SKM-1 (cell line): ENCODE measurements around the gene RHOA.
A peak's percentile ranks its signal among the peaks of the same experiment; 100 is the strongest.

Experiments
- DNase-seq: peaks from one replicate; lab custom pipeline; 2025; ENCODE audit not compliant: unreplicated experiment; lab: John Stamatoyannopoulos, UW

The RHOA gene

DNA sequence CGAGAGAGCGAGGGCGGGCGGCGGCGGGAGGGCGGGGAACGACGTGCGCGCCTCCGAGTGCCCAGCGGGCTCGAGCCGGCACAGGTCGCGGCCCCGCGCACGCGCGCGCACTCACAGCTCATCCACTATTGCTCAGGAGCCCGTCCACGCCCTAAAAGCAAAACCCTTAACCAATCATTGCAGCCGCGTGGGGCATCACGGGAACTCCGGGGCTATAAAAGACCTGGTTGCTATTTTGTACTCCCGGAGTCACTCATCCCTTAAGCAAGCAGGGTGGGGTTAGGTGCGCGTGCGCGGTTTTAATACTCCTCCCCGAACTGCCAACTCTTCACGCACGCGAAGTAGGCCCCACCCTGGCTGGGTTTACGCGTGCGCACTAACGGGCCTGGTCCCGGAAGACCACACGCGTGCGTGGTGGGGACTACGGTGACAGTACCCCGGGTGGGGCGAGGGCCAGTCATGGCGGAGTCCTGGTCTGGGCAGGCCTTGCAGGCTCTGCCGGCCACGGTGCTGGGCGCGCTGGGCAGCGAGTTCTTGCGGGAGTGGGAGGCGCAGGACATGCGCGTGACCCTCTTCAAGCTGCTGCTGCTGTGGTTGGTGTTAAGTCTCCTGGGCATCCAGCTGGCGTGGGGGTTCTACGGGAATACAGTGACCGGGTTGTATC lies at the start of gene RHOA, which contains the start of gene TCTA:
RHOA (minus strand) TSS at position 9 of the 664 bp plus-strand sequence. CDS start 36,387 bp downstream, outside the sequence.
TCTA (plus strand) TSS at position 456 of the 664 bp plus-strand sequence; CDS start at position 460, 4 bp downstream.
- peak; percentile 99 for DNase-seq

DNA sequence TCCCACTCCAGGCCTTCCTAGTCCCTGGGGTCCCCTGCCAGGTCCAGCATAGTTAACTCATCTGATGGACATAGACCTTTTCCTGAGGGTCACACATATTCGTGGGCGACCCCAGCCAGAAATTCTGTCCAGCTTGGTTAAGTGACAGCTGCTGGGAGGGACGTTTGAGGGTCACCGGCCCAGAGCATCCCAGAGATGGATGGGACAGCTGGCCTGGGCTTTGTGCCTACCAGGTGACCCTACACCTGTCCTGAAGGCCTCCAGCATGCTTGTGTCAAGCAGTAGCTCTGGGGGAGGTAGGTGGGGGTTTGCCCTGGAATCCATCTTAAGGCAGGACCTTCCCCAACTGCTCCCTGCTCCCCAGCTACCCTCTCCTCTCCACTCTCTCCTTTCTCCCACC lies 49.2 kb upstream of the RHOA start:
- no peak for DNase-seq

DNA sequence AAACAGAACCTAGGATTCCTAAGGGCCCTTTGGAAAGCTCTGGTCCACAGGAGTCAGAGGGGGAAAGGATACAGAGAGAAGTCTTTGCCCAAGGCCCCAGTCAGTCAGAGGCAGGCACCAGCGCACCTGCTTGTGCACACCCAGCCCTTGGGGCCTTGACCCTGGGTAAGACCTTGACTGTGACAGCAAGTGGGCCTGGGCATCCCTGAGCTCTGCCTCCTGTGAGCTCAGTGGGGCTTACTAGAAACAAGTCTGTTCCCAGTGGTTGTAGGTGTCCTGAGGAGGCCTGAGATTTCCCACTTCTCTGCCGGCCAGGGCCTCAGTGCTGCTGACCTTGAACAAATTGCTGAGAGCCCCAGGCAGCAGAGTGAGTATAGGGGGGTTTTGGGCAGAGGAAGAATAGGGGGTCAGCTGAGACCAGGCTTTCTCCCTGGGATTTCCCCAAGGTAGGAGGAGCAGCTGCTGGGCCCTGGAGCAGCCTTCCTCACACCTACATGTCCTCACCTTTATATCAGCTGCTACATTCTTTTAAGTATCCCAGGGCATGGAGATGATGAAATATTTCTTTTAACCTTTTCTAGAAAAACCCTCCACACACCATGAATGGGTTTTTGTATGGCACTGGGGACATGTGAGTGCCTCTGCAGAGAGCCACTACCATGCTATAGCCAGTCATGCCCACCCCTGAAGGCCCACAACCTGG lies 48.6 kb upstream of the RHOA start:
- no peak for DNase-seq

DNA sequence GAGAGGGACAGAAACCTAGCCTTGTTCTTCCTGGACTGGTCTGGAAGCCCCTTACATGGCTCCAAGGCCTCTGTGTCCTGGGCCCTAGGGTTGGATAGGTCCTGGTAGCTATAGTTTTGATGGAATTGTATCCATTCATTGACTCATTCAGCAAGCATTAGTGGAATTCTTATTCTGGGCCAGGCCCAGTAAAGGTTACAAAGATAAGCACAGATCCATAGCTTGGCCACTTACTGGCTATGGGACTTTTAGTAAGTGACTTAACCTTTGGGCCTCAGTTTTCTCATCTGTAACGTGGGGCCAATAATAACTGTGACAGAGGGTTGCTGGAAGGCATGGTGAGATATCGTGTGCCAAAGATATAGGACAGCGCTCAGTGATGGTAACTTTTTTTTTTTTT lies 44.7 kb upstream of the RHOA start:
- DNase-seq, result no peak

DNA sequence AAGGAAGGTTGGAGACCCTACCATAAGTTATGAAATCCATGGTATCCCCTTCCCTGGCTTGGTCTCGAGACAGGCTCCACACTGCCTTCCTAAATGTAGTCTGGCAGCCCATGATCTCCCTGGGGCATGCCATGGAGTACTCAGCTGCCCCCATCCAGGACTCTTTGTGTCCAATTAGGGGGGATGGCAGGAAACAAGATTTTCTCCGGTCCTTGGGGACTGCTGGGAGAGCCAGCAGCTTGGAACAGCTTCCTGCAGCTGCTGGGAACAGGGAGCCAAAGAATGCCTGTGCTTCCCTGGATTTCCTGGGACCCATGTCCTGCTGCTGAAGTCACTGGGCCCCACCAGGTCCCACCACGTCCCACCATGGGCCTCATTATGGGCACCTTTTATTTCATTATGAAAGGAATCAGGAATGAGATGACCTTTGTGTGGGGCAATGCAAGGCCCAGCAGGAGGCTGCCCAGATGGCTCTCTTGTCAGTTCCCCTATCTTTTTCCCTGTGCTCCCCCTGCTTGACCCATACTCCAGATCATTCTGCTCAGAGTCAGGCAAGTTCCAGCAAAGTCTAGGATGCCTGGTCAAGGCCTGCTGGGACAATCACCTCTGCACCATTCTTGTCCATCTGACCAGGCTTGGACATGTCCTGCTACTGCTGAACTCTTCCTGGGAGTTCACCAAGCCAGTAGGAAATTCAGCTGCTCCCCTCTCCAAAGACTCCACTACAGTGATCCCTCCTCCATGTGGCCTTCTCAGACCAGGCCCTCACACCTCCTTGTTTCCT lies 43.3 kb upstream of the RHOA start:
- no peak for DNase-seq

DNA sequence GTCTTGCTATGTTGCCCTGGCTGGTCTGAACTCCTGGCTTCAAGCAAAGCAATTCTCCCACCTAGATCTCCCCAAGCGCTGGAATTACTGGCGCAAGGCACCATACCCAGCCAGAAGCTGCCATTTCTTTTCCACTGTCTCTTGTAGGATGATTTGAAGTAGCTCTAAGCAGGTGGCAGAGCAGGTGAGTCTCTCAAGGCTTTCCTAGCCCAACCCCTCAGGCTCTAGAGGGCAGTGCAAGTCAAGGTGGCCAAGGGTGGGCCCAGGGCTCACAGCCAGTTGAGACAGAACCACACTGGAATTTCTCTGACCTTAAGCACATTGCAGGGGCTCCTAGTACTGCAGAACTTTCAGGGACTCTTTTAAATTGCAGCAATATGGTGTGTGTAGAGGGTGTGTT lies 42.7 kb upstream of the RHOA start:
- DNase-seq, result no peak

DNA sequence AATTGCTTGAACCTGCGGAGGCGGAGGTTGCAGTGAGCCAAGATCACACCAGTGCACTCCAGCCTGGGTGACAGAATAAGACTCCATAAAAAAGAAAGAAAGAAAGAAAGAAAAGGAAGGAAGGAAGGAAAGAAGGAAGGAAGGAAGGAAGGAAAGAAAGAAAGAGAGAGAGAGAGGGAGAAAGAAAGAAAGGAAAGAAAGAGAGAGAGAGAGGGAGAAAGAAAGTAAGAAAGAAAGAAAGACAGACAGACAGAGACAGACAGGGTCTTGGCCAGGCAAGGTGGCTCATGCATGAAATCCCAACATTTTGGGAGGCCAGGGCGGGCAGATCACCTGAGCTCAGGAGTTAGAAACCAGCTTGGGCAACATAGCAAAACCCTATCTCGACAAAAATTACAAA lies 41.8 kb upstream of the RHOA start:
- no peak for DNase-seq

DNA sequence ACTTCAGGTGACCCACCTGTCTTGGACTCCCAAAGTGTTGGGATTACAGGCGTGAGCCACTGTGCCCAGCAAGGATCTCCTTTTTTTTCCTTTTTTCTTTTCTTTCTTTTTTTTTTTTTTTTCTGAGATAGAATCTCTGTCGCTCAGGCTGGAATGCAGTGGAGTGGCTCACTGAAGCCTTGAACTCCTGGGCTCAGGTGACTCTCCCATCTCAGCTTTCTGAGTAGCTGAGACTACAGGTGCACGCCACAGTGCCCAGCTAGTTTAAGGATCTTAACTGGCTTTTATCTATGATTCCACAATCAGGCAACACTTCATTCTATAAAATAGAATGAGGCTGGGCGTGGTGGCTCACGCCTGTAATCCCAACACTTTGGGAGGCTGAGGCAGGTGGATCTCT lies 33.6 kb upstream of the RHOA start:
- DNase-seq, result no peak

DNA sequence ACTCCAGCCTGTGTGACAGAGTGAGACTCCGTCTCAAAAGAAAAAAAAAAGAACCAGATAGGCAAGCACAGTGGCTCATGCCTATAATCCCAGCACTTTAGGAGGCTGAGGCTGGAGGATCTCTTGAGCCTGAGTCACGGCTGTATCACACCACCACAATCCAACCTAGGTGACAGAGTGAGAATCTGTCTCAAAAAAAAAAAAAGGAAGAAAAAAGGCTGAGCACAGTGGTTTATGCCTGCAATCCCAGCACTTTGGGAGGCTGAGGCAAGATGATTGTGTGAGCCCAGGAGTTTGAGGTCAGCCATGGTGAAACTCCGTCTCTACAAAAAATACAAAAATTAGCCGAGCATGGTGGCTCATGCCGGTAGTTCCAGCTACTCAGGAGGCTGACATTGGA lies 23.0 kb upstream of the RHOA start:
- no peak for DNase-seq

DNA sequence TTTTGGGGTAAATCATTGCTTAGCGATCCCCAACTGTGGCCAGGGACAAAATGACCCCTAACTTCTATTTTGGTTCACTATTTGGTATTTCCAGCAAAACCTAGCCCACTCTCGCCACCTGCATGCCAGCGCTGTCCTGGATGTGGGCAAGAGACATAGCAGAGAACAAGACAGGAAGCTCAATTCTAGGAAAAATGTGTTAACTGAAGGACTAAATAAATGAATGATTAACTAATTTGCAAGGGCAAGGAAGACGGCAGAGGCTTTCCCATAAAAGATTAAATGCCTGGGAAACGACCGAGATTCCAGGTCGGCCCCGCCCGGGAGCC lies 16.9 kb upstream of the RHOA start:
- no peak for DNase-seq

DNA sequence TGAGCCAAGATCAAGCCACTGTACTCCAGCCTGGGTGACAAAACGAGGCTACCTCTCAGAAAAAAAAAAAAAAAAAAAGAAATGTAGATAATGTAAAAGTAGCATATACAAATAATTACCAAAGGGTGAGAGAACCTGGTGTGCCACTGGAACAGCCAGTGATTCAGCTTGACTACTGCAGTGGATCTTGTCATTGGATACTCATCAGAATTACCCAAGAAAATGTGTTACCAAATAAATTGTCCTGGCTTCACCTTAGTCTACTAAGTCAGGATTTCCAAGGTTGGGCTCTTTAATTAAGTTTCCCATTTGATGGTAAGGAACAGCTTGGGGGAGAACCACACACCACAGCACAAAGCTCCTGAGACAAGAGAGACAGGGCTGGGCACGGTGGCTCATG lies 15.8 kb upstream of the RHOA start:
- DNase-seq, result no peak

DNA sequence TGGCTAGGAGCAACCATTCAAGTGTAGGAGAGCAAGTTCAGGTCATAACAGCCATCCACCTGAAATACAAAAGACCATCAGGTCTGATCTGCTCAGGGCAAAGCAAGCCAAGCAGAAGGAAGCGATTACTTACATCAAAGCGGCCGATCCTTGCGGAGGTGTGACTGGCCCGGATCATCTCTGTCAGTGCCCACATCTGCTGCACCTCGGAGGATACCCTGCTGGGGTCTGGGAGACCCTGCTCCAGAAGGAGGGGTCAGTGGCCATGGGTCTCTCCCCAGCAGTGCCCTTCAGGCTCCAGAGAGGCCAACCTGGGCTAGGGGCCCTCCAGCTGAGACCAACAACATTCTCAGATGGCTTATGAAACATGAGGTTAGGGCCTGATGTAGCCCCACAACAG lies 13.0 kb upstream of the RHOA start:
- DNase-seq, result no peak

DNA sequence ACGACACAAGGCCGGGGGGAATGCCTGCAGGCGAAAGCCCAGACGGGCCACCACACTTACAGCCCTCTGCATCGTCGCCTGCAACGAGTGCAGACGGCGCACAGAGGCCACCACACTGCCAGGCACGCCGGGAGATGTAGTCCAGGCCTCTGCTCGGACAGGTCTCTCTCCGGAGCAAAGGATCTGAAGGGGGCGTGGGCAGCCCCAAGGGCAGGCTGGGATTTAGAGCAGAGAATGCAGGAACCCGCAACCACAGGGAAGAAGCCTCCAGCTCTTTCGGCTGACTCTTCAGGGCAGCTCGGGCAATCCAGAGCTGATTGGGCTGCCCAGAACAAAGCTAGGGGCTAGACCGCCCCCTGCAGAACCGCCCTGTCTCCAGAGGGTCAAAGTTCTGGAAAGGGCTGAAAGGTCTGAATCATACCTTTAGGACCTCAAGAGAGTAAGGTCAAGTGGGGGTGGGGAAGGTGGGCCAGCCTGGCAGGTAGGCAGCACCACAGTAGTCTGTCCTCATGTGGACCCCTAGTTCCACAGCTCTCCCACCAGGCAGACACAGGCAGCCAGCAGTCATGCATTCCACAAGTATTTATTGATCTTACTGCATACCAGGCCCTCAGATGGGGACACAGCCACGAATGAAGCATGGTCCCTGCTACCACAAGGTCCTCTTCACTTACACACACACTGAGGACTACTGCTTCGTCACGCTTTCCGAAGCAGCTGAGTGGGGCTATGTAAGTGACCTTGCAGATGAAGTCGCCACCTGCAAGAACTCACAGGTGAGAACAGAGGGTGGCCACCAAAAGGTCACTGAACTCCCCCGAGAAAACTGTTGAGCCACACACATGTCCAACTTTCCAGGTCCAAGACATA lies 10.8 kb upstream of the RHOA start, which contains the start of gene AMT:
AMT (minus strand) TSS at position 95 of the 870 bp plus-strand sequence; CDS start at position 72, 23 bp downstream.
- DNase-seq, result no peak

DNA sequence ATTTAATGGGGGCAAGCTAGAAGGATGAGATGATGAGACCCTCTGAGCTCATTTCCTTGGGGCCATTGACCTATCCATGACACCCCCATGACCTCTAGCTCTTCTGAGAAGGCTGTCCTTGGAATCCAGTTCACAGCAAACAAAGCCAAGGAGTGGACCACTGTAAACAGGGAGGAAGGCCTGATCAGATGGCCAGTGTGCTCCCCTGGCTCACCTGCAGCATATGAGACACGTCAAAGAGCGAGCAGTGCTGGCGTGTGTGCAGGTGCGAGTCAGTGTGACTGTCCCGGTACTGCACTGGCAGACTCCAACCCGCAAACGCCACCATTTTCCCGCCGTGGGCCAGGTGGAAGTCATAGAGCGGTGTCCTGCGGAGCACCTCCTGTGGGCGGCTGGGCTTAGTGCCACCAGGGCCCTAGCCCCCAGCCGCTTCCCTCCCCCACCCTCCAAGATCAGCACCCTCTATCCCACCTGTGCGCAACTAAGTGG lies 10.2 kb upstream of the RHOA start:
- DNase-seq, result no peak

DNA sequence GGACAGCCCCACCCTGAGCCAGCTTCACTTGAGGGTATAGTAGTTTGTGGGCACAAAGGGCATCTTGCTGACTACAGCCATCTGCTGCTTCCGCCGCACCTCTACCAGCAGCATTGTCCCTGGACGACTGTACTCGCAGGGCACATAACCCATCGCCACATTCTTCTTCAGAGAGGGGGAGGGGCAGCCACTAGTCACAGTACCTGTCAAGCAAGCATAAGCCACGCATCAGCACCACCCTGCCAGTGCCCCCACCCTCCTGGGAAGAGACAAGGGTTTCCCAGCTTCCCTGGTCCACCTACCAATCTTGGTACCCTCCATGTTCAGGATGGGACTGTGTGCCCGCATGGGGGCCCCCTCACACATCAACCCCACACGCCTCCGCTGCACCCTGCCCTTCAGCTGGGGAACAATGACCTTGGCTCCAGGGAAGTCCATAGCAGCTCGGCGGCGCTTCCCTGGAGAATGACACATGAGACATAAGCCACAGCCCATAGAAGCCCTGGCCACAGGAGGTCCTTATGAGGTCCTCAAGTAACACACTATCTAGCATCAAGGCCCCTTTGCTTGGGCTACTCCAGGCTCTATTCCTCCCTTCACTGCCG lies 5.8 kb upstream of the RHOA start:
- no peak for DNase-seq

DNA sequence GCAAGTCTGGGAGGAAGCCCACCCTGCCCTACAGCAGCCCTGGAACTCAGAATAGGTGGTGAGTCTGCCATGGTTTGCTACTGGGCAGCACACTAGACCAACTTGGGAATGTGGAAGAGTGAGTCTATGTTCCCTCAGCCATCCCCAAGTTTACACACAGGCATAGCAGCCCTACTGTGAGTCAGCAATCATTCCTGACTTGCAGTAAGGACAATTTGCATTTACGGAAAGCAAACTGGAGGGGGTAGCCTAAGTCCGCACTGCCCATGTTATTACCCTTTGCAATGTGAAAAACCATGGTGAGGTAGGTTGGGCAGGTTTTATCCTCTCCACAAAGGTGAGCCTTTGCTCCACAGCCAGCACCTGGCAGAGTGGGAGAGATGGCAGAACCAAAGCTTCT lies 5.1 kb upstream of the RHOA start:
- no peak for DNase-seq

DNA sequence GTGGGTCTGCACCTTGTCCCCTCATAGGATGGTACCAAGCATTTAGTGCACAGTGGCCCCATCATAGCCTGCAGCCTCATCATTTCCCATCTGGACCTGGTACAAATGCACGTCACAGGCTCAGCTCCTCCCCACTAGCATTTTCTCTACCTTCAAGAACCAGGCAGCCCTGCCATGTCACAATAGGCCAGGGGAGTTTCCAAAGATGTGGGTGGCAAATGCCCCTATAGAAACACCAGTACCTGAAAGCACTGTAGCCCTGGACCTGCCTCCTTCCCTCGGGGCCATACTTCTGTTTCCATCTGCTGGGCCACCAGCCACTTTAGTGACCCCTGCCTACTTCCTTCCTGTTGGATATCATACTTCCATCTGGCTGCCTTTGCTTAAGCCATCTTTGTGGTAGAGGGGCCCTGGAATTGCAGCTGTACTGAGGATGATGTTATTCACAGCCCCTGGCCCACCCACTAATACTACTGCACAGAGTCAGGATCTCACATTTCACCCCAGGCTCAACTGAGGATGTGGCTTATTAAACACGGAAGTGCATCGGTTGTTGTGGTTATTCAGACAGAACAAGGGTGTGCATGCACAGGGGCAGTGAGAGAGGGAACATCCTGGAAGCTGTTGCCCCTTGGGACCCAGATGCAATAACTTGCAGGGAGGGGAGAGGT lies 4.3 kb upstream of the RHOA start:
- DNase-seq, result peak; percentile 46

DNA sequence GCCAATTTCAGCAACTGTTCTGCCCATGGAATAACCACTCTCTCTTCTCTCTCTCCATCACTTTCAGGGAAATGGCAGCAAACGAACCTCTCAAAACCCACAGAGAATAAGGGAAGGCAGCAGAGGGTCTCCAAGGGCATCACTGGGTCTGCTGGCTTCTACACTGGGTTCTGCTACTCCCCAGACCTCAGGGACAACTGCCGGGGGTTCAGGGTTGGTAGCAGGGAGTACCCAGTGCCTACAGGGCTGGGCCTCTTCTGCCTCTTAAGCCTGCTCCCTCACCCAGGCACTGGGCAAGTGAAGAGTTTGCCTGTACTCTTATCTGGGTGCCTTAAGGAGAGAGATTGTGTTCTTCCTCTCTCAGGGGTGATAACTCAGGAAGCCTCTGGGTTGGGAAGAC lies 3.0 kb upstream of the RHOA start:
- DNase-seq, result no peak

DNA sequence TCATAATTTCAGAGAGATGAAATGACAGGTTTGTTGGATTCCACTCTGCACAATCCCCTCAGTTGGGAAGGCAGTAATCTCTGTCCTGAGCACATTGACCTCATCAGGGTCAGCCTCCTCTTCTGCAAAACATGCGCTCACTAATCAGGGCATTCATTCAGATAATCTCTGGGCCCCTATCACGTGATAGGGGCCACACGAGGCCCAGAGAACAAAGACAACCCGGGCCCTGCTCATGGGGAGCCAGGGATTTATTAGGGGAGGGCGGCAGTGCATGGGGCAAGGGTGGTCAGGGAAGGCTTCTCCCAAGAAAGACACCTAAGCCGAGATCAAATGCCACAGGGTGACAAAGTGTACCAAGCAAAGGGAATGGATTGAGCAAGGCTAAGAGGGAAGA lies 1.6 kb upstream of the RHOA start:
- DNase-seq, result no peak
